Head of caudate nucleus (tissue), 42 donors: Measurements from ENCODE around the gene CDADC1.
"Not testable (repeated sequence)": the region's sequence is repeated elsewhere in the genome, so short reads cannot be mapped to it uniquely, and the experiment has no call there.

Experiments
- DNase-seq, 42 donors: peaks; one replicate each; pipeline versions ENCODE4 v3.0.0 to v3.0.0-alpha.2; 2020 to 2021; ENCODE audit warnings: mixed read lengths in 7 of 42
- intact Hi-C: fragments of 100-400 bp; cut with DNase I; formaldehyde crosslinking; loops from one replicate; pipeline ENCODE4 v1.15.0; 2022

CDADC1 gene

DNA sequence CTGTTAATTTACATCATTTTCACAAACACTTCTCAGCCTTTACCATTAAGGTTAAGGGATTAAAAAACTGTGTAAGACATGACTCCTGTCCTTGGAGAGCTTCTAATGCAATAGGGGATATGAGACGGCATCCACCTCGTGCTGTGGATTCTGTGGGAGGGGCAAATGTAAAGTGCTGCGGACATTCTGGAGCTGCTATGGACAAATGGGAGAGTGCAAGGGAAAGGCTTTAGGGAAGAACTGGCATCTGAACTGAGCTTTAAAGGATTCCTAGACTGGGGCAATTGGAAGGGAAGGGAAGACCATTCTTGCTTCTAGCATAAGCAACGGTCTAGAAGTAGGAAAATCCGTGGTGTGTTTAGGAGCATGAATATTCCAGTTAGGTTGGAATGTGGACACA is 31.4 kb downstream of the CDADC1 start:
- no peak for DNase-seq
- intact Hi-C loops = no loop called here

DNA sequence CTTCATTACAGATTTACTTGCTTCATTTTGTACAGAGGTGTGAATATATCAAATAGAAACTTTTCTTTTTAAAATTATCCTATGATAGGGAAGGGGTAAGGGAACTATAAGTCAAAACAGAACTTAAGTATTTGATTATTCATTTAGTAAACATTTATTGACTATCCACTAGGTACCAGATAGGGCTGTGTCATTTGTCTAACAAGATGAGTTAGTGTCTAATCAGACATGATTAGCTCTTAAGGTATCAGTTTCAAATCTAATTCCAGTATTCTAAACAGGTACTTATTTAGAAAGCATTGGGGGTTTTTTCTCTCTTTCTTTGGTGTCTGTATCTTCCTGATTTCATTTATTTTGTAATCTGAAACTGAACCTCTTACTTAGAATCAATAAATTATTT is 32.2 kb downstream of the CDADC1 start:
- DNase-seq = no peak
- intact Hi-C loops = loop anchor here (10.0 kb wide), 1 partner anchor 165 kb away; no protein-coding TSS in a partner anchor

DNA sequence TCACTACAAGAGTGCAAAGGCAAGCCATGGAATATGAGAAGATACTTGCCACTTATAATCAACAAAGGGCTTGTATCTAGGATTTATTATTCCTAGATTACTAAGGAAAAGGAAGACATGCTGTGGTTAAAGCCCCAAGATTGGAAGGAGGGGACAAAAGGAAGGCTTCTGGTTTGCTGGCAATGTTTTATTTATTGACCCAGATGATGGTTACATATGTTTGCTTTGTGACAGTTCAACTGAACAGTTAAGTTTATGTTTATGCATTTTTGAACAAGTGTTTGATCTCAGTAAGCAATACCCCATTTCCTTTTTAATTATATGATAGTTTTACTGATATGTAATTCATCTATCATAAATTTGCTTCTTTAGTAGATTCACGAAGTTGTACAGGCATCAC is 40.3 kb downstream of the CDADC1 start:
- intact Hi-C loops = loop anchor here (10.0 kb wide), 1 partner anchor 173 kb away; no protein-coding TSS in a partner anchor
- no peak for DNase-seq

DNA sequence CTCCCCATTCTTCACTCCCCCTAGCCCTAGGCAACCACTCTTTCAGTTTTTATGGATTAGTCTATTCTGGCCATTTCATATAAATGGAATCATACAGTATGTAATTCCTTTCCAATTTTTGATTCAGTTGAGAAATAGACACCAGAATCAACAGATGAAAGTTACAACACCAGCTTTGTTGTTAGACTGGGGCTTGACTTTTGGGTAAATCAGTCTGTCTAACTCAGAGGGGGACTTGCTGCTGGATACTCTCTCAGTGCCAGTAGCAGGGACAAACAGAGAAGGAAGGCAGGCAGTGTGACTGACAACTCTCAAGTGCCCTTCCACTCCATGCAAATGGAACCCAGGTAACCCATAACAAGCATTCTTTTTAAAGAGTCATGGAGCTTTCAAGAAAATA is 40.7 kb downstream of the CDADC1 start:
- intact Hi-C loops = loop anchor here (10.0 kb wide), 1 partner anchor 174 kb away; no protein-coding TSS in a partner anchor
- no peak for DNase-seq

DNA sequence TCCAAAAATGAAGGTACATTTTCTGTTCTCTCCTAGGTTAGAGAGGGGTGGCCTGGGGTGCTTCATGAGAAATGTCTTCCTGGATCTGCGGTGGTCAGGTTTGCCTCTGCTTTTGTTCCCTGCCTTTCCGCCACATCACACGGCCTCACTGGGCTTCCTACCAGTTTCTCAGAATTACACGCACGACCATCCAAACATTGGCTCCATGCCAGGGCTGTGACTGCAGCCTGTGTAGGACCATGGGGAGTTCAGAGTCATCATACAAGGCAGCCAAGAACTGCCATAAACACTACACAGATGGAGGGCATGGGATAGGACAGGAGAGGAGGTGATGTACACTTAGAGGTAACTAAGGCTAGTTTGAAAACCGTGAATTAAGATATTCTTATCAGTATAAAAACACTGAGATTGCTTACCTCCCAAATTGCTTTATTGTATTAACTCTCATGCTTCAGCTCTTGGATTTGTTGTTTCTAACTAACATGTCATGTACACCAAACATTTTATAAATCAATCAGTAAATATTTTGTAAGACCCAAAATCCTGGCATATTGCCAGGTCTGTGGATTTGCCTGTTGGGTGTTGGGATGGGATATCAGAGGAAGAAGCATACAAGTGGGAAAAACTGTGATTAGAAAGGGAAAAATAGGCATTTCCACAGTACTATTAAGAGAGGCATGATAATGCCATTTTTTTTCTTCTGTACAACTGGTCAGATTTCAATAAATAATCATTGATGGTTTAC is 45.2 kb downstream of the CDADC1 start:
- DNase-seq = peak in 35 of 42 donors; percentile 31 to 87 (median 64)

DNA sequence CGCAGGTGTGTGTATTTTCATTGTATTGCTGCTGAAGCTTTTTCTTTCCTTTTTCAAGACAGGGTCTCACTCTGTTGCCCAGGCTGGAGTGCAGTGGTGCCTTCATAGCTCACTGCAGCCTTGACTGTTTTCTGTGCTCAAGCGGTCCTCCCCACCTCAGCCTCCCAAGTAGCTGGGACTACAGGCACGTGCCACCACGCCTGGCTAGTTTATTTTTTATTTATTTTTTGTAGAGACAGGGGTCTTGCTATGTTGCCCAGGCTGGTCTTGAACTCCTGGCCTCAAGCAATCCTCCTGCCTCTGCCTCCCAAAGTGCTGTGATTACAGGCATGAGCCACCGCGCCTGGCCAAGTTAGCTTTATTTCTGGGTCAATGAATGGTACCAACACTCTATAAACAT is 47.0 kb downstream of the CDADC1 start:
- DNase-seq, intact Hi-C loops: not testable (repeated sequence)

More for the DNA sequence above, 45.2 kb downstream of the CDADC1 start:
- intact Hi-C loops = no loop called here

DNA sequence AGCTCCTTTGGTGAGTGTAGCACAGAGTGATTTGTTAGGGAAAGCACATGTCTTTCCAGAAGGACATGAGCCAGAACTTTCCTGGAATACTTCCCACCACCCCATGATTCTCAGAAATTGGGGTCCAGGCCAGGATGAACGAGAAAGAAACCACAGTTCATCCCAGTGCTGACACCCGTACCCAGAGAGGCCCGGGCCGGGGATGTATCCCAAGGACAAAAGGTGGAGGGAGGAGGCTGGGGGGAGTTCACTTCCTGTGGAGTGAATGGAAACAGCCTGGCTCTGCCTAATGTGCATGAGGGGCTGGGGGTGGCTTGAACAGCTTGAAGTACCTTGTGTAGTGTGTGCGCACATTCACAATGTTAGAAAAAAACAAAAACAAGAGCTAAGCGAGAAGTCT is 47.5 kb downstream of the CDADC1 start:
- peak in 7 of 42 donors; percentile 33 to 67 (median 40) for DNase-seq
- intact Hi-C loops = no loop called here

DNA sequence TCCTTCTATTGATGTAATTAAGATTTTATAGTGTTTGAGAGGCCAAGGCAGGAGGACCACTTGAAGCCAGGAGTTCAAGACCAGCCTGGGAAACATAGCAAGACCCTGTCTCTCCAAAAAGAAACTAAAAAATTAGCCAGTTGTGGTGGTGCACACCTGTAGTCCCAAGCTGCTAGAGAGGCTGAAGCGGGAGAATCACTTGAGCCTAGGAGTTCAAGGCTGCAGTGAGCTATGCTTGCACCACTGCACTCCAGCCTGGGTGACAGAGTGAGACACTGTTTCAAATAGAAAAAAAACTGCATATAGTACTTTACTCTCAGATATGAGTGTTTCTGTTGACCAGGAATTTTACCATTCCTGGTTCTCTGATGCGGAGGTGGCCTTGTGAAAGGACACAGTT is 48.9 kb downstream of the CDADC1 start:
- intact Hi-C loops = no loop called here

DNA sequence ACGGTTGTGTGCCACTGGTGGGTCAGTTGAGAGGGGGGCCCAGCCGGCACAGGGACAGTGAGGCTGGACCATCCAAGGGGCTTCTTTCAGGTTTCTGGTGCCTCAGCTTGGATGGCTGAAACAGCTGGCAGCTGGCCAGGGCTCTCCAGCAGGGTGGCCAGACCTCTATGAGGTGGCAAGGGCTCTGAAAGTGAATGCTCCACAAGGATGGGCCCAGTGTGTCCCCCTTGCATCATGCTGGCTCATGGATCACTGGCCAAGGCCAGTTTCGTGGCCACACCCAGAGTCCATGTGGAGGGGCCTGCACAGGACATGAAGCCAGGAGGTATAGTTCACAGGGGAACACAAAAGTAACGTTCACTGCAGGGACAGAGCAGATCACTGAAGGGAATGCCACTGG is 49.6 kb downstream of the CDADC1 start:
- intact Hi-C loops = no loop called here
- DNase-seq = no peak

More for the DNA sequence above, 48.9 kb downstream of the CDADC1 start:
- DNase-seq = no peak

DNA sequence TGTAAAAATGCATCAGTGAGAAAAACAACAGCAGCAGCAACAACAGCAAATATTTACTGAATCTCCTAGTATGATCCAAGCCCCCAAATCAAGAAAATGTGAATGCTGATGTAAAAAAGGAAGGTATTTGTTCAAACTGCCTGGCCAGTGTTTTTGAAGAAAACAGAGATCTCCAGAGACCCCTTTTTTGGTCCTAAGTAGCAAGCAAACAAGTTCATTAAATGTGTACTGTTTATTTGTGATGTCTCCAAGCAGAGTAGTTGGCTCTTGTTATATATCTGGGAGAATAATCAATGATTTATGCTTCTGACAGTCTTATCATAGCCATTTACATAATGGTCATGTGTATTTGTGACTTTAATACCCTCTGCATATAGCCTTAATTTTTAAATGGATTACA is 50.7 kb downstream of the CDADC1 start:
- intact Hi-C loops = no loop called here
- no peak for DNase-seq

DNA sequence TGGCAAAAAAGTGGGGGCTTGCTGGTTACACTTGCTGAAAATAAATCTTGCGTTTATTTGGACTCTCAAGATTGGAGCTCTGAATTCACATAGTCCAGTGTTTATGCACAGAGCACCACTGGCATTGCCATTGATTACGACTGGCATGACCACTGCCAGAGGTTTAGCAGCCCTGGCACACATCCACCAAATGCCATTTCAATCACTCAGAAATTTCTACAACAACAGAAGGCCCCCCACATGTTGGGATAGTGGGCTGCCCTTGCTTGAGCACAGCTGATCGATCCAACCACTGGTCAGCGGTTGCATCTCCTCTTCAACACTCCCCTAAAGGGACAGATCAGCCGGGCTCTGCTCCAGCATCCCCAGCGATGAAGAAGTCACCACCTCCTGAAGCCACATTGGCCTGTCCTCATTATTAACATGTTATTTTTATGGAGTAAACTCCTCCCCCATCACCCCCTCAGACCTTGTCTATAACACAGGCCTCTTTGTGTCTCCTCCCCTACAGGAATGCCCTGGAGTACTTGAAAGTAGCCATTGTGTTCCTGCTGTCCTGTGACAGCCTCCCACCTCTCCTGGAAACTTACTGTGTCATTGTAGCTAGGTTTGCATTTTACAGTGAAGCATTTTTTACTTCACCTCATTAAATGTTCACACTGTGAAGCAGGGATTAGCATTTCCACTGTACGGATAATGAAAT is 51.3 kb downstream of the CDADC1 start:
- DNase-seq = peak in 6 of 42 donors; percentile 36 to 72 (median 40)
- intact Hi-C loops = no loop called here

DNA sequence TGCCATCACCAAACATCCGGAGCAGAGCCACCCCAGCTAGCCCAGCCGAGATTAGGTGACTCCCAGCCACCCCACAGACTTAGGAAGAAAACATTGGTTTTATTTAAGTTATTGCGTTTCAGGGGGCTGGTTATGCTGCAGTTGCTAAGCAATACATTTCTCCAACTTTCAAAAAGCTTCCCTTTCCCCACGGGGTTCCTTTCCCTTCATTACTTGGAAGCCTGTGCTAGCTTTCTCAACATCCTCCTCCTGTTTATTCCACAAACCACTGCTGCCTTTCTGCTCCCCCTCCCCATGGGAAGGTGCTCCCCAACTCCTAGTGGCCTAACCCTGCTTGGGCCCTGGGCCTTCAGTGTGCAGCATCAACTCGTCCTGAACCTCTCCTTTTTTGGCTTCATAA is 52.6 kb downstream of the CDADC1 start:
- peak in 1 of 42 donors; percentile 10 for DNase-seq
- intact Hi-C loops = loop anchor here (5.0 to 10.0 kb wide), 2 partner anchors 215 to 307 kb away; no protein-coding TSS in a partner anchor

DNA sequence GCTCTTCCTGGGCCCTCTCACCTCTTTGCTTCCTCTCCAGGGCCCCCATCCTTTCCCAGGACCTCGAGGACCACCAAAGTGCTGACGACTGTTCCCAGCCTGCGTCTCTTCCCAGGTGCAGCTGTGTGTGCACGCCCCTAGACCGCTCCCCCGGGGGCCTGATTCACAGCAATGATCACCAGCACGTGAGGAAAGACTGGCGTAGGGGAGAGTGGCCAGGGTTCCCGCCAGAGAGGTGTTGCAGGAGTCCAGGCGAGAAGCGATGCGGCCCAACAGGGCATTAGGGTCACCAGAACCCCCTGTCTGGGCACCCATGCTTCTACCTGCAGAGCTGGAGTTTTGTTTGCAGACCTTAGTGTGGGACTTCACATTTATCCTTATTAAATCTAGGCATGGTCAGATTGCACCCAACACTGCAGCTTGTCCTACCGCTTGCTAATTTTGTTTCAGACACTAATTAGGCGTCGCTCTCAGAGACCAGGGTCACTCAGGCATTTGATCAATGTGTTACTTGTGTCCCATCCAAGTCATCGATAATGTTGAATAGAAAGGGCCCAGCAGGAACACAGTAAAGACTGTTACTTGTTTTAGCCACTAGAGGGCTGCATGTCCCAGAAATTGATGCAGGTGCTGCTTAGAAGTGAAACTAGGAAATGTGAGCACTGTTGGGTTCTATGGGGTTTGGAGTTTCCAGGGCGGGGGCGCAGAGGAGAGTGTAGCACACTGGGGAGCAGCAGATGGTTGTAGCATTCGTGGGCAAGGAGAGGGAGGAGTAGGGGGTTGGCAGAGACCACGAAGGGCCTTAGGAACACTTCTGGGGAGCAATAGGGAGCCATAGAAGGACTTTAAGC is 53.2 kb downstream of the CDADC1 start:
- peak in 35 of 42 donors; percentile 34 to 86 (median 70) for DNase-seq
- intact Hi-C loops = loop anchor here (5.0 to 10.0 kb wide), 2 partner anchors 214 to 306 kb away; no protein-coding TSS in a partner anchor

DNA sequence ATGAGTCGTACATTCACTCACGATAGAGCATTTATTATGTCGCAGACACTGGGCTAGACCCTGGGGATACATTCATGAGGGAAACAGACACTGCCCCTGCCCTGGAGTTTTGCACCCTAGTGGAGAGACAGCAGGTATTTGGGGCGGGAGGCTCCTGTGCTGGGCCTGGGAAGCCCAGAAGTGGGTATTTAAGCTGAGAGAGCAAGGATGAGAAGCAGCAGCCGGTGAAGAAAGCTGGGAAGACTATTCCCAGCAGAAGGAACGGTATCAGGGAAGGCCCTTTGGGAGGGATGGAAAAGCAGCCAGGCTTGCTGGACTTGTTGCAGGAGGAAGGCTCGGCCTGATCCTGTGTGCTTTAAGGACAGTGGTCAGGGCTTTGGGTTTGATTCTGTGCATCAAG is 54.5 kb downstream of the CDADC1 start:
- intact Hi-C loops = loop anchor here (5.0 to 10.0 kb wide), 2 partner anchors 213 to 305 kb away; no protein-coding TSS in a partner anchor
- no peak for DNase-seq

DNA sequence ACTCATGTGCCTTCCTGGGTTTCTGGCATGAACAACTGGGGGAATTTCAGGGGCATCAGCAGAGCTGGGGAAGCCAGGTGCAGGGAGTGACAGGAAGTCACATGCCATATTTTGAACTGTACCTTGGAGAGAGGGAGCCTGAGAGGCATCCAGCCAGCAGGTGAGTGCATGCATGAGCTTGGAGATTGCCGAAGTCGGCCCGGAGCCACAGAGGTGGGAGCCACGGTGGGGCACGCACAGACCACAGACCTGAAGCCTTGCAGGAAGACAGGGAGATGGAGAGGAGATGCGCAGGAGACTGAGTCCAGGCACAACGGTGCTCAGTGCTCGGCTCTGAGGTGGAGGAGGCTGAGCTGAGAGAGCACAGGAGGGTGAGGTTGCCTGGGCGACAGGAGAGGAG is 55.1 kb downstream of the CDADC1 start:
- no peak for DNase-seq
- intact Hi-C loops = loop anchor here (5.0 to 10.0 kb wide), 2 partner anchors 212 to 304 kb away; no protein-coding TSS in a partner anchor

DNA sequence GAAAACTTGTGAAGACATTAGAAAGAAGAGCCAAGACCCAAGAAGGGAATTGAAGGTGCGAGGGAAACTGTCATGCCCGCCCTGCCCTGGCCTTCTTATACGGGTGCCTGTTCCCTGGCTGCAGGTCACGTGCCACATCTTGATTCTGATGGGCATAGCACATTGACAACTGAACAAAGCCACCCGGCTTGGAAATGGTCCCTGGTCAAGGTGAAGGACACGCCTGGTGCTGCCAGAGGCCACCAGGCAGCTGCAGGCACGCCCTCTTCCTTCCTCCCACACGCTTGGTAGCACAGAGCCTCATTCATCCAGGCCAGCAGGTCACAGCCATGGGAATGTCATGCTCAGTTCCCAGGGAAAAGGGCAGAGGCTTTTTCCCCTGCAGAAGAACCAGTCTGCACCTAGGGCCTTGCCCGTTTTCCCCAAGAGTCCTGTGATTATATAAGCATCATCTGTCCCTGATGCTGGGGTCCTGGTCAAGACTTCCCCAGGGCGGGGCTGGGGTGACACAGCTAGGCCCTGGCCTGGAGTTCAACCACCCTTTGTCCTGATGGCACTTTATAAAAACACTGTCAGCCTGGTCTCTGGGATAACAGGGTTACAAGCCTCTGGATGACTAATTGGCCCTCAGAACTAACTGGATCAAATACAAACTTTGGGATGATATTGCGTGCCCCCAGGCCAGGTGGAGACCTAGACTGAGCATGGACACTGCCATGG is 56.0 kb downstream of the CDADC1 start:
- peak in 17 of 42 donors; percentile 26 to 71 (median 57) for DNase-seq
- intact Hi-C loops = loop anchor here (2.0 to 10.0 kb wide), 3 partner anchors 133 to 304 kb away; no protein-coding TSS in a partner anchor

DNA sequence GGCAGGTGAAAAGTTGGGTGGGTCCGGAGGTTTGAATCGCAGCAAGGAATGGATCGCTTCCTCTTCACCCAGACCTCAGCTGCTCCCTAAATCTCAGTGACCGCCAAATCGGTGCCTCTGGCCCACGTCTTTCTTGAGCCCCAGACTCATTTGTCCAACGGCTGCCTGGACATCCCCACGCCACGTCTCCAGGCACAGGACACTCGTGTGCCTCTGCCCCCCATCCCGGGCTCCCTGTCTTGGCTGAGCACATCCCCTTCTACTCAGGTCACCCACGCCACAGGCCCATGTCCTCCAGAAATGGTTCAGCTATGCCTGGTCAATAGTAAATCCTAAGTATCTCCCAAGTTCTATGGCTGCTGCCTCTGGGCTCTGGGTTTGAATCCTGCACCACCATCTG is 56.6 kb downstream of the CDADC1 start:
- no peak for DNase-seq
- intact Hi-C loops = loop anchor here (2.0 to 10.0 kb wide), 3 partner anchors 132 to 303 kb away; no protein-coding TSS in a partner anchor
